ENCODE results near the gene PLK5.
"Not testable (repeated sequence)": the region's sequence is repeated elsewhere in the genome, so short reads cannot be mapped to it uniquely, and the experiment has no call there.

PLK5 gene

GRCh38 chr19:1514986-1515721 is 8.7 kb upstream of the PLK5 start:
- no peaks in the 10 kb centered on the region for H3K9me3 ChIP-seq (ENCODE audit: control insufficient read depth in 1 of 2, low read length in 2 of 2)
- peaks cover 5 to 18% of the 10 kb centered on the region in 2 donors for H3K27me3 ChIP-seq (ENCODE audit: control insufficient read depth in 1 of 2, insufficient read depth in 2 of 2, low read length in 2 of 2)
- H3K9ac ChIP-seq (ENCODE audit: low read depth in 1 of 2, low read length in 2 of 2) = no peak overlapping the region
- H3K4me1 ChIP-seq (ENCODE audit: control insufficient read depth in 1 of 2, insufficient read depth in 2 of 2, low read length in 2 of 2) = peaks cover 13 to 17% of the 10 kb centered on the region in 2 donors
- no peaks in the 10 kb centered on the region for H3K36me3 ChIP-seq (ENCODE audit: control insufficient read depth in 1 of 2, insufficient read depth in 2 of 2, low read length in 2 of 2)
- no peak overlapping the region for H3K27ac ChIP-seq (ENCODE audit: low read depth, low read length)
- H3K4me3 ChIP-seq (ENCODE audit: low read depth in 1 of 2, low read length in 2 of 2) = no peak overlapping the region

GRCh38 chr19:1516395-1516753 is 7.5 kb upstream of the PLK5 start:
- peaks cover 5 to 18% of the 10 kb centered on the region in 2 donors for H3K27me3 ChIP-seq (ENCODE audit: control insufficient read depth in 1 of 2, insufficient read depth in 2 of 2, low read length in 2 of 2)
- no peak overlapping the region for H3K27ac ChIP-seq (ENCODE audit: low read depth, low read length)
- no peaks in the 10 kb centered on the region for H3K9me3 ChIP-seq (ENCODE audit: control insufficient read depth in 1 of 2, low read length in 2 of 2)
- H3K4me3 ChIP-seq (ENCODE audit: low read depth in 1 of 2, low read length in 2 of 2) = no peak overlapping the region
- H3K36me3 ChIP-seq (ENCODE audit: control insufficient read depth in 1 of 2, insufficient read depth in 2 of 2, low read length in 2 of 2) = no peaks in the 10 kb centered on the region
- H3K9ac ChIP-seq (ENCODE audit: low read depth in 1 of 2, low read length in 2 of 2) = no peak overlapping the region
- peaks cover 5 to 9% of the 10 kb centered on the region in 2 donors for H3K4me1 ChIP-seq (ENCODE audit: control insufficient read depth in 1 of 2, insufficient read depth in 2 of 2, low read length in 2 of 2)

GRCh38 chr19:1518471-1518870 is 5.4 kb upstream of the PLK5 start:
- H3K4me1 ChIP-seq (ENCODE audit: control insufficient read depth in 1 of 2, insufficient read depth in 2 of 2, low read length in 2 of 2) = no peaks in the 10 kb centered on the region
- peaks cover 14 to 30% of the 10 kb centered on the region in 2 donors for H3K27me3 ChIP-seq (ENCODE audit: control insufficient read depth in 1 of 2, insufficient read depth in 2 of 2, low read length in 2 of 2)

GRCh38 chr19:1519802-1520201 is 4.1 kb upstream of the PLK5 start:
- not testable (repeated sequence) for H3K36me3 ChIP-seq (ENCODE audit: control insufficient read depth in 1 of 2, insufficient read depth in 2 of 2, low read length in 2 of 2); H3K9me3 ChIP-seq (ENCODE audit: control insufficient read depth in 1 of 2, low read length in 2 of 2); H3K4me1 ChIP-seq (ENCODE audit: control insufficient read depth in 1 of 2, insufficient read depth in 2 of 2, low read length in 2 of 2); H3K9ac ChIP-seq (ENCODE audit: low read depth in 1 of 2, low read length in 2 of 2); H3K4me3 ChIP-seq (ENCODE audit: low read depth in 1 of 2, low read length in 2 of 2); H3K27ac ChIP-seq (ENCODE audit: low read depth, low read length)
- peaks cover 21 to 35% of the 10 kb centered on the region in 2 donors for H3K27me3 ChIP-seq (ENCODE audit: control insufficient read depth in 1 of 2, insufficient read depth in 2 of 2, low read length in 2 of 2)

More at GRCh38 chr19:1518471-1518870, 5.4 kb upstream of the PLK5 start:
- Histone ChIP-seq H3K4me3 (ENCODE audit: low read depth in 1 of 2, low read length in 2 of 2) (no peak overlapping the region), H3K9me3 (ENCODE audit: control insufficient read depth in 1 of 2, low read length in 2 of 2) (no peaks in the 10 kb centered on the region), H3K27ac (ENCODE audit: low read depth, low read length) (no peak overlapping the region), H3K36me3 (ENCODE audit: control insufficient read depth in 1 of 2, insufficient read depth in 2 of 2, low read length in 2 of 2) (no peaks in the 10 kb centered on the region), H3K9ac (ENCODE audit: low read depth in 1 of 2, low read length in 2 of 2) (no peak overlapping the region)

GRCh38 chr19:1520203-1520780 is 3.6 kb upstream of the PLK5 start:
- H3K9me3 ChIP-seq (ENCODE audit: control insufficient read depth in 1 of 2, low read length in 2 of 2) = no peaks in the 10 kb centered on the region
- peaks cover 22 to 35% of the 10 kb centered on the region in 2 donors for H3K27me3 ChIP-seq (ENCODE audit: control insufficient read depth in 1 of 2, insufficient read depth in 2 of 2, low read length in 2 of 2)
- no peak overlapping the region for H3K9ac ChIP-seq (ENCODE audit: low read depth in 1 of 2, low read length in 2 of 2)
- no peak overlapping the region for H3K4me3 ChIP-seq (ENCODE audit: low read depth in 1 of 2, low read length in 2 of 2)
- H3K4me1 ChIP-seq (ENCODE audit: control insufficient read depth in 1 of 2, insufficient read depth in 2 of 2, low read length in 2 of 2) = no peaks in the 10 kb centered on the region
- no peaks in the 10 kb centered on the region for H3K36me3 ChIP-seq (ENCODE audit: control insufficient read depth in 1 of 2, insufficient read depth in 2 of 2, low read length in 2 of 2)
- no peak overlapping the region for H3K27ac ChIP-seq (ENCODE audit: low read depth, low read length)

- H3K4me3 ChIP-seq (ENCODE audit: low read depth in 1 of 2, low read length in 2 of 2) = no peak overlapping the region
- H3K9ac ChIP-seq (ENCODE audit: low read depth in 1 of 2, low read length in 2 of 2) = no peak overlapping the region
- no peaks in the 10 kb centered on the region for H3K4me1 ChIP-seq (ENCODE audit: control insufficient read depth in 1 of 2, insufficient read depth in 2 of 2, low read length in 2 of 2)
- no peaks in the 10 kb centered on the region for H3K36me3 ChIP-seq (ENCODE audit: control insufficient read depth in 1 of 2, insufficient read depth in 2 of 2, low read length in 2 of 2)
- no peak overlapping the region for H3K27ac ChIP-seq (ENCODE audit: low read depth, low read length)
- no peaks in the 10 kb centered on the region for H3K9me3 ChIP-seq (ENCODE audit: control insufficient read depth in 1 of 2, low read length in 2 of 2)
- peaks cover 31 to 43% of the 10 kb centered on the region in 2 donors for H3K27me3 ChIP-seq (ENCODE audit: control insufficient read depth in 1 of 2, insufficient read depth in 2 of 2, low read length in 2 of 2)
Measured at GRCh38 chr19:1521636-1522035, 2.2 kb upstream of the PLK5 start.

- Histone ChIP-seq H3K36me3 (ENCODE audit: control insufficient read depth in 1 of 2, insufficient read depth in 2 of 2, low read length in 2 of 2) (no peaks in the 10 kb centered on the region), H3K27ac (ENCODE audit: low read depth, low read length) (no peak overlapping the region), H3K4me1 (ENCODE audit: control insufficient read depth in 1 of 2, insufficient read depth in 2 of 2, low read length in 2 of 2) (no peaks in the 10 kb centered on the region), H3K4me3 (ENCODE audit: low read depth in 1 of 2, low read length in 2 of 2) (no peak overlapping the region), H3K9ac (ENCODE audit: low read depth in 1 of 2, low read length in 2 of 2) (no peak overlapping the region), H3K9me3 (ENCODE audit: control insufficient read depth in 1 of 2, low read length in 2 of 2) (no peaks in the 10 kb centered on the region), H3K27me3 (ENCODE audit: control insufficient read depth in 1 of 2, insufficient read depth in 2 of 2, low read length in 2 of 2) (peaks cover 31 to 46% of the 10 kb centered on the region in 2 donors)
Measured at GRCh38 chr19:1522061-1522460, 1.8 kb upstream of the PLK5 start.

- Histone ChIP-seq H3K4me1 (ENCODE audit: control insufficient read depth in 1 of 2, insufficient read depth in 2 of 2, low read length in 2 of 2) (no peaks in the 10 kb centered on the region), H3K9me3 (ENCODE audit: control insufficient read depth in 1 of 2, low read length in 2 of 2) (no peaks in the 10 kb centered on the region), H3K36me3 (ENCODE audit: control insufficient read depth in 1 of 2, insufficient read depth in 2 of 2, low read length in 2 of 2) (no peaks in the 10 kb centered on the region), H3K27ac (ENCODE audit: low read depth, low read length) (no peak overlapping the region), H3K9ac (ENCODE audit: low read depth in 1 of 2, low read length in 2 of 2) (no peak overlapping the region), H3K27me3 (ENCODE audit: control insufficient read depth in 1 of 2, insufficient read depth in 2 of 2, low read length in 2 of 2) (peaks cover 31 to 47% of the 10 kb centered on the region in 2 donors), H3K4me3 (ENCODE audit: low read depth in 1 of 2, low read length in 2 of 2) (no peak overlapping the region)
Measured at GRCh38 chr19:1522838-1523237, 1.0 kb upstream of the PLK5 start.

GRCh38 chr19:1524287-1524971 is 552 bp downstream of the PLK5 start:
- Histone ChIP-seq H3K9ac (ENCODE audit: low read depth in 1 of 2, low read length in 2 of 2) (no peak overlapping the region), H3K4me3 (ENCODE audit: low read depth in 1 of 2, low read length in 2 of 2) (no peak overlapping the region), H3K27me3 (ENCODE audit: control insufficient read depth in 1 of 2, insufficient read depth in 2 of 2, low read length in 2 of 2) (peaks cover 31 to 49% of the 10 kb centered on the region in 2 donors), H3K36me3 (ENCODE audit: control insufficient read depth in 1 of 2, insufficient read depth in 2 of 2, low read length in 2 of 2) (no peaks in the 10 kb centered on the region), H3K27ac (ENCODE audit: low read depth, low read length) (no peak overlapping the region), H3K9me3 (ENCODE audit: control insufficient read depth in 1 of 2, low read length in 2 of 2) (no peaks in the 10 kb centered on the region), H3K4me1 (ENCODE audit: control insufficient read depth in 1 of 2, insufficient read depth in 2 of 2, low read length in 2 of 2) (no peaks in the 10 kb centered on the region)

GRCh38 chr19:1524972-1525325 is 1.1 kb downstream of the PLK5 start:
- no peaks in the 10 kb centered on the region for H3K9me3 ChIP-seq (ENCODE audit: control insufficient read depth in 1 of 2, low read length in 2 of 2)
- H3K27me3 ChIP-seq (ENCODE audit: control insufficient read depth in 1 of 2, insufficient read depth in 2 of 2, low read length in 2 of 2) = peaks cover 31 to 49% of the 10 kb centered on the region in 2 donors
- H3K4me1 ChIP-seq (ENCODE audit: control insufficient read depth in 1 of 2, insufficient read depth in 2 of 2, low read length in 2 of 2) = no peaks in the 10 kb centered on the region
- no peaks in the 10 kb centered on the region for H3K36me3 ChIP-seq (ENCODE audit: control insufficient read depth in 1 of 2, insufficient read depth in 2 of 2, low read length in 2 of 2)
- no peak overlapping the region for H3K27ac ChIP-seq (ENCODE audit: low read depth, low read length)
- no peak overlapping the region for H3K9ac ChIP-seq (ENCODE audit: low read depth in 1 of 2, low read length in 2 of 2)
- H3K4me3 ChIP-seq (ENCODE audit: low read depth in 1 of 2, low read length in 2 of 2) = no peak overlapping the region

Data from duodenal mucosa (tissue), 2 donors.